GM21786 (cell line): Measurements from ENCODE around the gene CCT4.
"Not testable (repeated sequence)": the region's sequence is repeated elsewhere in the genome, so short reads cannot be mapped to it uniquely, and the experiment has no call there.

Experiments used
- ATAC-seq: cut with Tn5 transposase; IDR thresholded peaks from one replicate; pipeline ENCODE4 v1.9.1; 2021; ENCODE audit not compliant: unreplicated experiment

The CCT4 gene

DNA sequence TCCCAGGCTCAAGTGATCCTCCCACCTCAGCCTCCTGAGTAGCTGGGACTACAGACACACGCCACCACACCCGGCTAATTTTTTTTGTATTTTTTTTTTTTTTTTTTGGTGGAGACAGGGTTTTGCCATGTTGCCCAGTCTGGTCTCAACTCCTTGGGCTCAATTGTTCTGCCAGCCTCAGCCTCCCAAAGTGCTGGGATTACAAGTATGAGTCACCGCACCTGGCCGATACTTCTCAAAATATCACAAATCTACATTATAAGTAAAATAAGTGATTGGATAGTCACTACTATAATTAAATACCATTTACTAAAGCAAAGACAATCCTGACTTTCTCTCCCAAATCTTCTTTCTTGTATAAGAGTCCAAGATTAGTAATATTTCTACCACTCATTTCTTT is 9.1 kb downstream of the CCT4 start:
- not testable (repeated sequence) for ATAC-seq

DNA sequence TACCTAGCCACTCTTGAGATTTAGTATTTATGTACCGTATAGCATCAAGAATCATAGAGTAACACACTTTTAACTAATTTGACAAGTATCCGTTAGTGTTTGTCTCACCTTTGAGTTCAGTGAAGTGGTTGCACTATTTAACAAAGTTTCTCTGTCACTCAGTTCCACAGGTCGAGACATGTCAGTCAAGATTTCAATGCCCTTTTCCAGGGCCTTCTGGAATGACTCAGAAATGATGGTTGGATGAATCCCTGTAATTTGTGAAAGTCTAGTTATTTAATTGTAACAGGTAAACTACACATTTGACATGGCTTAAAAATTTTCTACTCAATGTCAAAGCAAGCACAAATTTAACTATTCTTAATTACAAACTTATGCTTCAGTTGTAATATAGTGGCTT is 9.7 kb downstream of the CCT4 start:
- ATAC-seq = no peak

DNA sequence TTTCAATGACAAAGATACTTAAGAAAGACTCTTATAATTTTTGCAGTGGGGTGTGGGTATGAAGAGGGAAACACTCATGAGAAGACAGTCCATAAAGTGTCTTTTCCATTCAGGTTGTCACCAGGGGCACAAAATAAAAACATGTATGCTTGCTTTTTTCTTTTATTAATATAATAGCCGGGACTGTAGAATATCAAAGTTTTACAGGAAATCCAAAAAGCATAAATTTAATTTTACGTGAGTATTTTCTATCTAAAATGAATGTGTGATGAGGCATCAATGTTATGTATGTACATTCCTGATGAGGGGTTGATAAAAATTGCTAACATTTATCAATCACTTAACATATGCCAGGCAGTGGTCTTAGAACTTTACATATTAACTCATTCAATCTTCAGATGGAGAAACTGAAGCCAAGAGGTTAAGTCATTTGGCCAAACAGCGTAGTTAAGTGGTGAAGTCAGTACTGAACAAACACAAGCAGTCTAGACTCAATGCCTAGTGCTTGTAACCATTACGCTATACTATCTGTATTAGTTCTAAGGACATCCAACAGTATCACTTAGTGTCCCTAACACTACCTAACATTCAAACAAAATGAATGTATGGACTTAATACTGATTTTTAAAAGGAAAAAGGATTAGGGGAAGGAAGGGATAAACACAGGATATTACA is 10.7 kb downstream of the CCT4 start:
- ATAC-seq = no peak

DNA sequence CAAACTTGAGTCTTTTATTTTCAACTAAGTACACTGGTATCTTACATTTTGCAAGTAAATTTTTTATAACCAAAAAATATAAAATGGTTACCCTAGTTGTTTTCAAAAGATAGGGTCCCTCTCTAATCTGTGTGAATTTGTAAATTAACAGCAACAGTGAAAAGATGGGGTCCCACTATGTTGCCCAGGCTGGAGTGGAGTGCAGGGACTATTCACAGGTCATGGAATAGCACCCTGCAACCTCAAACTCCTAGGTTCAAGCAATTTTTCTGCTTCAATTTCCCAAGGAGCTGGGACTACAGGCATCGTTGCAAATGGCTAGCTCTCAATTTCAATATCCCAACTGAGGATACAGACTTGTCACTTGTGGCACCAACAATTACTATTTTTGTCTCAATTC is 12.1 kb downstream of the CCT4 start:
- ATAC-seq = no peak

DNA sequence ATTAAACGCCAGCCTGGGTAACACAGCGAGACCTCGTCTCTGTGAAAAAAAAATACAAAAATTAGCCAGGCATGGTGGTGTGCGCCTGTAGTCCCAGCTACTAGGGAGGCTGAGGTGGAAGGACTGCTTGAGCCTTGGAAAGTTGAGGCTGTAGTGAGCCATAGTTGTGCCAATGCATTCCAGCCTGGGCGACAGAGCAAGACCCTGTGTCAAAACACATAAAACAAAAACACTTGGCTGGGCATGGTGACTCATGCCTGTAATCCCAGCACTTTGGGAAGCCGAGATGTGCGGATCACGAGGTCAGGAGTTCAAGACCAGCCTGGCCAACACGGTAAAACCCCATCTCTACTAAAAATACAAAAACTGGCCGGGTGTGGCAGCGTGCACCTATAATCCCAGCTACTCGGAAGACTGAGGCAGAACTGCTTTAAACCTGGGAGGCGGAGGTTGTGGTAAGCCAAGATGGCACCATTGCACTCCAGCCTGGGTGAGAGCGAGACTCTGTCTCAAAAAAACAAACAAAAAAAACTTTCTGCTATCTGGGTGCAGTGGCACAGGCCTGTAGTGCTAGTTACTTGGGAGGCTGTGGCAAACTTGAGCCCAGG is 21.9 kb downstream of the CCT4 start:
- ATAC-seq = not testable (repeated sequence)

DNA sequence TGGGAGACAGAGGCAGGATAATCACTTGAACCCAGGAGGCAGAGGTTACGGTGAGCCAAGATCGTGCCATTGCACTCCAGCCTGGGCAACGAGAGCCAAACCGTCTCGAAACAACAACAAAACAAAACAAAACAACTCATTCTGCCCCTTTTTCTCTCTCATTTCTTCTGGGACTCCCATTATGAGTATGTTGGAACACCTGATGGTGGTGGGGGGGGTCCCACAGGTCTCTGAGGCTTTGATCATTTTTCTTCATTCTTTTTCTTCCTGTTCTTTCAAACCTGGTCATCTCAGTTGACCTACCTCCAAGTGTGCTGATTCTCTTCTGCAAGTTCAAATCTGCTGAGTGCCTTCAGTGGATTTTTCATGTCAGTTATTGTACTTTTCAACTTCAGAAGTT is 26.4 kb downstream of the CCT4 start:
- ATAC-seq = no peak

DNA sequence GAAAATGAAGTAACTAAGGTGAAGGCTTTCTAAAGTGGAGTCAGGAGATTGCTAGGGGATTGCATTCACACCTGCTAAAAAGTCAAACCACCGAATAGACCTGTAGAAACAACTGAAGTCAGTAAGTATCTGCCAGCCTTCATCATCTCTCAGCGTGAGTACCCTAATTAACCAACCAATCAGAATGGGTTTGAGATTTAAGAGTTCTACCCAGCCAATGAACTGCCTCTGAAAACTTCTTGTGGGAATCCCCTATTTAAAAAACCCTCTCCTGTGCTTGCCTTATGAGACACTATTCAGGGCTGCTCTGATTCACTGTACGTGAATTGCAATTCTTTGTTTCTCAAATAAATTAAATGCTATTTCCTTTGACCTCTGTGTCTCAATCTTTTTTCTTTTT is 31.2 kb downstream of the CCT4 start:
- ATAC-seq = no peak

DNA sequence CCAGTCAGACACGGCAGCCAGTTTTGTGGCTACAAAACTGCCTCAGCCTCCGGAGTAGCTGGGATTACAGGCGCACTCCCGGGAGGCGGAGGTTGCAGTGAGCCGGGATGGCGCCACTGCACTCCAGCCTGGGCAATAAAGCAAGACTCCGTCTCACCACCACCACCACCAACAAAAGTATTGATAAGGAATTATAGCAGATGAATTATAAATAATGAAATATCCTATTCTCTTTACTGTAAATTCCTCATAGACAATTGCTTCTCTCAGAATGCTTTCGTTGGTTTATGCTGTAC is 33.2 kb downstream of the CCT4 start:
- no peak for ATAC-seq

DNA sequence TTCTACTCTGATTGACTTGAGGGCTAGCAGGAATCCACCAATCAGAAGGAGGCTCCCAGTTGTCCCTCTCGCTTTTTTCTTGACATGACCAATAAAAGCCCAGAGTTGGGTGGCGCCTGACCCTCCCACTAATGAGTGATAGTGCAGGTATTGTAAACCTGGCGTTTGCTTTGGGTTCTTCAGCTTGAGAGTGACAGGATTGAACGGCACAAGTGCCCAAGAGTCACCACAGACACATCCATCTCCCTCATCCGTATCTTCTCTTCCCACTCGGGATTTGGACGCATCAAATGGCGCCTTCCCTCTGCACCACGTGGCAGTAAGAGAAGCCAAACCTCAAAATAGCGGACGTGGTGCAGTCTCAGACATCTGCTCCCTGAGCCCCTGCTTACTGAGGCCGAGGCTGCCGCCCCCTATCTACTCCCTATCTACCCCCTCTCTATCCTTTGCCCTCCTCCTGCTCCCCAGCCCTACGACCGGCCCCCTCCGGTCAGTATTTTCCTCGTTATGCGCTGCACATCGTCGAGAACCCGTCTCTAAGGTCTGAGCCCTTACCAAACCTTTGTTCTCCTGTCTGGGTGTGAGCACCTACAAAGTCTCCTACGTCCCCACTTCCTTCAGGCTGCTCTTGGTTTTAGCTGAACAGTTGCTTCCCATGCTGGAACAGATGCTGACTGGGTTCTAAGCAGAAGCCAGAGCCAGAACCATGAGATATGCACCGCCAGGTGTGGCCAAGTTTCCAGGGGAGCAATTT is 33.7 kb downstream of the CCT4 start:
- ATAC-seq = peak; percentile 84

DNA sequence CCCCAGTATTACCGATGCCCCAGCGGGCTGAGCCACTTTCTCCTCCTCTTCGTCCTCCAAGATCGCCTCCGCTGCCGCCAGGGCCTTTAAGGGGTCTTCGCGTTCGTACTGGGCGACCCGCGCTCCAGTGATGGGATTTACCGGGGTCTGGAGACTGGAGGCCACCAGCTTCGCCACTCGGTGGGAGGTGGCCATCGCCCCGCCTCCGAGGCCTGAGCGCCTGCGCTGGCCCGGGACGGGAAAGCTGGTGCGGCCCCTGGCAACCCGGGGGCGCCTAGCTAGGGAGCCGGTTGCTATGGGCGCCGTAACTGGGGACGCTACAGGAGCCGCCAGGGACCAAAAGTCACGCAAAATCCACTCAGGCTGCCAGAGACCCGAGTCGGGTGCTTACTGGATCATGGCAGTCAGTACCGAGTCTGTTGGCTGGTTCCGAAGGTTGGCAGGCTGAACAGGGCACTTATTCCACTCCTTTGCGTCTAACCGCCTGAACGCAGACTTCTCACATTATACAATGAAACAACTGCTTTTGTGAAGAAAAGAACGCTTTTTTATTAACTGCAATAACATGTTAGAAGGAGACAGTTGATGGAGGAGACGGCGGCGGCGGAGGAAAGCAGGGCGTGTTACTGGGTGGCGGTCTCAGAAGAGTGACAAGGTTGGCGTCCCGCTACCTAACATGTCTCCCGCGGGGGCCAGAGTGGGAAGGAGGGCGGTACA is 34.5 kb downstream of the CCT4 start, which contains the start of gene FAM161A:
Gene FAM161A (minus strand): TSS at position 214 of the 717 bp plus-strand sequence. CDS start 19 bp downstream, at position 195.
- ATAC-seq = peak; percentile 77

DNA sequence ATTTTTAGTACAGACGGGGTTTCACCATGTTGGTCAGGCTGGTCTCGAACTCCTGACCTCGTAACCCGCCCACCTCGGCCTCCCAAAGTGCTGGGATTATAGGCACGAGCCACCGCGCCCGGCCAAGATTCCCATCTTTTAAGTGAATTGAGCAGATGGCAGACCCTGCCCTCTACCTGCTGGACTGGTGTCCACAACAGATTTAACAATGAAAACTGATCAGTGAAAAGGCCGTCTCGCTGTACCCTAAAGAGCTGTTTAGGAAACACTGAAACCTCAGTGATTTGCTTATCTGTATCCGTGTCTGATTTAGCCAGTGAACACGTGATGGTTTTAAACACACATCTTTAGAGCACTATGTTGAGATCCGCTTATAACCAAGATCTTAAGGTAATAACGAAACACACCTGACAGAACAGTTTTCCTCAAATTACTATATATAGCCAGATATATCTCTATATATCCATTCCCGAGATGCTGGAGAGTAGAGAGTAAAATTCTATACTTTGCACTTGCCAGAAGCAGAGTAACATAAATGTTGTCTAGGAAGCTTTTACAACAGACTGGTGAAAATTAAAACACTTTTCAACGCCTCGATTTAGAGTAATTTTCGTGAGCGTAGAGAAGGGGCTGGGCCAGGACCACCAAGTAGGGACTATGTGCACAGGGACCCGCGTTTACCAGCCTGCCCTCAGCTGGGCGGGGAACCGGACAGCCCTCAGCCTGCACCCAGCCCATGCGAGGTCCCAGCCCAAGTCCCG is 35.2 kb downstream of the CCT4 start:
- peak; percentile 60 for ATAC-seq

DNA sequence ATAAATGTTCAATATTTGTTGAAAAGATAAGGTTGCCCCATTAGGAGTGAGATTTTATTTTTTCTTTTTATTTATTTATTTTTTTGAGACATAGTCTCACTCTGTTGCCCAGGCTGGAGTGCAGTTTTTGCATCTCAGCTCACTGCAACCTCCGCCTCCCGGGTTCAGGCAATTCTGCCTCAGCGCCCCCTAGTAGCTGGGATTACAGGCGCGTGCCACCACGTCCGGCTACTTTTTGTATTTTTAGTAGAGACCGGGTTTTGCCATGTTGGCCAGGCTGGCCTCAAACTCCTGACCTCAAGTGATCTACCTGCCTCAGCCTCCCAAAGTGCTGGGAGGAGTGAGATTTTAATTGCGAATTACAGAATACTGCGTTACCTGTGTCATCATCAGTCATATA is 37.2 kb downstream of the CCT4 start:
- not testable (repeated sequence) for ATAC-seq

DNA sequence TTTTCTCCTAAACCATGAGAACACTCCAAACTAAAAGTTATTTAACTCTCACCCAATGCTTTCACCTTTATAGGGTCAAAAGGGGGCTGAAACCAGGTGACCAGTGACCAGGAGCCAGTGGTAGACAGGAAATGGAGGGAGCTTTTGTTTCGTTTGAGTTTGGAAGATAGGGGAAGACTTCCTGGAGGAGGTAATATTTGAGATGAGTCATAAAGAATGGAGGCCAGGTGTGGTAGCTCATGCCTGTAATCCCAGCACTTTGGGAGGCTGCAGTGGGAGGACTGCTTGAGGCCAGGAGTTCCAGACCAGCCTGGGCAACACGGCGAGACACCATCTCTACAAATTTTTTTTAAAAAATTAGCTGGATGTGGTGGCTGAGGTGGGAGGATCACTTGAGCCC is 43.1 kb downstream of the CCT4 start:
- no peak for ATAC-seq

DNA sequence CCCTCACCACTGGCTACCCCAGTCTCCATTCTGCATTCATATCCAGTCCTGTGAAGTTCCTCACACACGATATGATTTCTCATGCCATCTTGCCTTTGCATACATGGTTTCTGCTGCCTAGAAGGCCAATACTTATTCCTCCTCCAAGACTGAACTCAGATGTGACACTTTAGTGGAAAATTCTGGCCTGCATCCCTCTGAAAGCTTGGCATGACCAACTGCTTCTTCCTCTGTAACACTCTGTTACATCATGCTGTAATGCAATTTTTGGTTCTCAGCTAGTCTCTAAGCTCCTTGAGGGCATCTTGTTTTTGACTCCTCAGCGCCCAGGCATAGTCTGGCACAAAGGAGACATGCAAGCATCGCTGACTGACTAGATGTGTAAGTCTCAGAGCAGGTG is 47.2 kb downstream of the CCT4 start:
- no peak for ATAC-seq

DNA sequence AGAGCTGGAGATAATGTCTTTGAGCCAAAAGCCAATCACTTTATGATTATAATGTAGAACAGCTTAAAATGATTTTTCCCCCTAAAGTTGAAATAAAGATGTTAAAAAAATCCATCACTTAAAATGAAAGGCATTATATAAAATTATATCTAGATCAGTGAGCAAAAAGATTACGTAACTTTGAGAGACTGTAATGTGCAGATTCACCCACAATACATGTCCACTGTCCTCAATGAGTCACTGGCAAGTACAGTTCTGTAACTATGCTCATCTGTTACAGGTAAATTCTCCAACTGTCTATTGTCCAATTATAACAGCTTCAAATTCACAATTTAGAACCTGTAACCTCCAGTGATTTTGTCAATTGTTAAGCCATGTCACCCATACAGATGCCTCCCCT is 53.6 kb downstream of the CCT4 start:
- ATAC-seq = no peak

DNA sequence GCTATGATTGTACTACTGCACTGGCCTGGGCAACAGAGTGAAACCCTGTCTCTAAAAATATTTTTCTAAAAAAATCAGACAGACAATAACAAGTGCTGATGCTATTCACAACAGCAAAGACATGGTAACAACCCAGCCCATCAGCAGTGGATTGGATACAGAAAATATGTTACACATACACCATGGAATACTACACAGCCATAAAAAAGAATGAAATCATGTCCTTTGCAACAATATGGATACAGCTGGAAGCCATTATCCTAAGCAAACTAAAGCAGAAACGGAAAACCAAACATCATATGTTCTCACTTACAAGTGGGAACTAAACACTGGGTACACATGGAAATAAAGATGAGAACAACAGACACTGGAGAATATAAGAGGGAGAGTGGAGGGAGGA is 54.5 kb downstream of the CCT4 start:
- ATAC-seq = no peak

DNA sequence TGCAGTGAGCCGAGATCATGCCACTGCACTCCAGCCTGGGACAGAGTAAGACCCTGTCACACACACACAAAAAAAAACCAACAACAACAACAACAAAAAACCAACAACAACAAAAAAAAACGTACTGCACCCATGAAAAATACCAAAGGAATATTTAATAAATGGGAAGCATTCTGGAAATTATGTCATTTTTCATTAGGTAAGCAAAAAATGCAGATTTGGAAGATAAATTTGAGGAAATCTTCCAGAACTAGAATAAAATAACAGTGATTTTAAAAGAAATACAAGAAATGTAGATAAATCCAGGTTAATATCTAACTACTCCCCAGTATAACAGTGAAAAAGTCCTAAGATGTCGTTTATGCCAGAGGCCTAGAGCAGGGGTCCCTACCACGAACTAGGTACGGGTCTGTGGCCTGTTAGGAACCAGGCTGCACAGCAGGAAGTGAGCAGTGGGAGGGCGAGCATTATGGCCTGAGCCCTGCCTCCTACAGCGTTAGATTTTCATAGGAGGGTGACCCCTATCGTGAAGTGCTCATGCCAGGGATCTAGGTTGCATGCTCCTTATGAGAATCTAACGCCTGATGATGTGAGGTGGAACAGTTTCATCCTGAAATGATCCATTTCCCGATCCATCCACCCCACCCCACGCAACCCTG is 56.1 kb downstream of the CCT4 start:
- no peak for ATAC-seq

DNA sequence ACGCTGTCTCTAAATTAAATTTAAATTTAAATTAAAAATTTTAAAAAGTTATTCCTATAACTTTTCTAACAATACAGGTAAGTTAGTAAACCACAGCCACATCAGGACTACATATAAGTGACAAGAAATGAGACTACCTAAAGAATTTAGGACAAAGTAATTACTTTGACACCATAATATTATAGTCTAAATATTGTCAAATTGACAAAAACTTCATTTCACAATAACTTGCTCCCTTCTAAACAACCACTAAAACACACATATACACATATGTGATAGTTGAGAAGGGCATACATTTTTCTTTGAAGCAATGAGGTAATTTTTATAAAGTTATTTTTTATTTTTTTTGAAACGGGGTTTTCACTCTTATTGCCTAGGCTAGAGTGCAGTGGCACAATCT is 66.2 kb downstream of the CCT4 start:
- no peak for ATAC-seq
